GM21447 (cell line): Measurements from ENCODE around the gene DCLK3.

Source experiments
- ATAC-seq: cut with Tn5 transposase; IDR thresholded peaks from one replicate; pipeline ENCODE4 v1.9.1; 2021; ENCODE audit not compliant: unreplicated experiment

Gene DCLK3

DNA sequence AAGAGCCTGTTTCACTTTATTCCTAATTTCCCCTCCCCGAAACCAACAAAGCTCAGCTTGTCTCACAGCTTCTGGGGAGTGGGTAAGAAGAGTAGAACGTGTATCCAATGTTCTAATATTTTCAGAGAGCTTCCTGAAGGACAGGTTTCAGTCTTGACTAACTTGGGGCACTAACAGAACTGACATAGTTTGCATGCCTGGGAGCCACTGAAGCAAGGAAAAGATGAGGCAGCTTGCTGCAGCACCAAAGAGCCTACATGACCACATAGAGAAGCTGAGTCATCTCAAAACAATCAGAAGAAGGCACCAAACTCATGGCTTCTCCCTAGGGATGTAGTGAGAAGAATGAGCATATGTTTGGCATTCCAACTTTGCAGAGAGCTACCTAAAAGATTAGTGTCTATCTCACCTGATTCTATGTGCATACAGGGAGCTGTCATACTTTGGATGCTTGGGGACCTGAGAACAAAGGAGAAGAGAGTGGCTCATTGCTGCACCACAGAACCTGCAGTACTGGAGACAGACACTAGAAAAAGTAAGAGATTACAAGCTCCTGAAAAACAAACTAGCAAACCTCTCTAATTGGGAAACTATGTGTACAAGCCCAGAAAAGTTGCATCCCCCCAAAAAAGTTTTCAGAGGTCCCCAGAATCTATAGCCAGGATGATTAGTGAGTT lies 86.9 kb downstream of the DCLK3 start:
- peak; percentile 60 for ATAC-seq

DNA sequence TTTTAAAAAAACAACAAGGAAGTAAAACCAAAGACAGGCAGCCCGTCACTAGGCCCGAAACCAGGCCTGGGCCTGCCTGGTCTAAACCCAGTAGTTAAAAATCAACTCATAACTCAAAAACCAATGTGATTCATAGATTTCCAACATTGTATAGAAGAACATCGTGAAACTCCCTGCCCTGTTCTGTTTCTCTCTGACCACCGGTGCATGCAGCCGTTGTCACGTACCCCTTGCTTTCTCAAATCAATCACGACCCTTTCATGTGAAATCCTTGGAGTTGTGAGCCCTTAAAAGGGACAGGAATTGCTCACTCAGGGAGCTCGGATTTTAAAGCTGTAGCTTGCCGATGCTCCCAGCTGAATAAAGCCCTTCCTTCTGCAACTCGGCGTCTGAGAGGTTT lies 89.5 kb downstream of the DCLK3 start:
- no peak for ATAC-seq

DNA sequence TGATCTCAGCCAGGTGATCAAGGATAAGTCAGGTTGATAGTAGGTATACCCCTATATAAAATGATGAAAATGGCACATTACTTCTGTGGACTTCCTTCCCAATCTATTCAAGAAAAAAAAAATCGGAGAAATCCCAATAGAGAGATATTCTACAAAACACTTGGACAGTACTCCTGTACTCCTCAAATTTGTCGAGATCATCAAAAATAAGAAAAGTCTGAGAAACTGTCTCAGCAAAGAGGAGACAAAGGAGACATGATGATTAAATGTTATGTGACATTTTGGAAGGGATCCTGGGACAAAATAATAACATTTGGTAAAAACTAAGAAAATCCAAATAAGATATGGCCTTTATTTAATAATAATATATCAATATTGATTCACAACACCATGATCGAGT lies 94.6 kb downstream of the DCLK3 start:
- ATAC-seq = no peak

DNA sequence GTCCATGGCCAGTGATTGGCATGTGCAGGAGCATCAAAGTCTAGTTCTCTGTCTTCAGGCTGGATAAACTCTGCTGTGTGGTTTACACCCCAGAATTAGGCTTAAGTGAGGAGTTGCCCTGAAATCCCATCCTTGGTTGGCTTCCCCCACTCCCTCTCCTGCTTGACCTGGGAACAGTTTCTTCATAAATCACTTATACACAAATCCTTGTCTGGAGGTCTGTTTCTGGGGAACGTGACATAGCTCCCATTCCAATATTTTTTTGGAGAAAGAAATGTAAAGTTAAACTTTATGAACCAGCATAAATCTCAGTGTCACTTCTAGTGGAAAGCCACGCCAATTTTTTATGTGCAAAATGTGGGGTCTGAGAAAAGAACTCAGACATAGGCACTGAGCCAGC lies 98.2 kb downstream of the DCLK3 start:
- no peak for ATAC-seq

DNA sequence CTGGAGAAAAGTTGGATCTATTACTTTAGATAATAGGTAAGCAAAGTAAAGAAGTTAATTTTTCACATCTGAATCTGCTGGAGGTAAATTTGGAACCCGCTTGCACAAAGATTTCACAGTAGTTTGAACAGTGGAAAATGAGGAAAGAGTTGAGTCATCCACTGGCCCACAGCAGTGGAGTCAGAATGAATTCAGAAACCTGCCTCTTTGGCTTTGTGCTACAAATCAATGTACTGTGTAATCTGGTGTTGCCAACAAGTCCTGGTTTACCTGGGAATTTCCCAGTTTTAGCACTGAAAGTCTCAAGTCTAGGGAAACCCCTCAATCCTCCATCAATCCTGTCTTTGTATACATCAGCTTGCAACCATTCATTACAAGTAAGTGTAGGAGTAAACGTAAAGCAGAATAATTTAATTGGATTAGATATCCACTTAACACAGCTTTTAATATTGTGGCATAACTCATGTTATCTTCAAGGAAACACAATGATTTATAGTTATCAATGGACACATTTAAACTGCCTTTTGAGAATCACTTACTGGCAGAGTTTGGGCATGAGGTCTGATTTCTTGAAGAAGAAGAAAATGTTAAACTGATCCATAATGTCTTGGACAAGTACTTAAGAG lies 100.6 kb downstream of the DCLK3 start:
- ATAC-seq = peak; percentile 72

DNA sequence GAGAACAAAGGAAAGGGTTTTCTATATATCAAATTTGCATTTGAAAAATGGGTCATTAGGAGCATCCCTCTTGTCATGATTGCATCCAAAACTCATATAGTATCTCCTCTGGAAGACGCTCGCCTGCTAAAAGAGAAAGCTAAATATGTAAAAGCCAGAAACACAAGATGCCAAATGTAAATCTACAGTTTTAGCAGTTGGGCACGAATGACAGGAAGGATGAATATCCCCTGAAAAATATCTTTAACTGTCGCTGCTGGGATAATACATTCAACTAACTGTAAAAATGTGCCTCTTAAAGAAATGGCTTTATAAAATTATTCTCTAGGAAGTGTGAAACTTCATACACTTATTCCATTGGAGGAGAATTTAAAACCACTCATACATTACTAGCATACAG lies 101.7 kb downstream of the DCLK3 start:
- no peak for ATAC-seq
